ENCODE results near the gene HAX1. TPM values are rescaled to one million over a fixed set of nuclear protein-coding genes. Genes with fewer than 3 reads are reported as not detected.
"Not testable (repeated sequence)": the region's sequence is repeated elsewhere in the genome, so short reads cannot be mapped to it uniquely, and the experiment has no call there.

Gene HAX1
- polyA plus RNA-seq, 3 donors: 79.8 to 96.7 (median 87.2) TPM

GRCh38 chr1:154265586-154265985 is 6.8 kb upstream of the HAX1 start:
- 65 to 96% (median 82%) methylated on average over 4 of the region's 4 CpGs for WGBS, 3 donors
- H3K27ac ChIP-seq (ENCODE audit: low read depth, low read length): no peak overlapping the region

GRCh38 chr1:154270833-154271232 is 1.6 kb upstream of the HAX1 start:
- 85 to 89% (median 86%) methylated on average over 5 of the region's 5 CpGs for WGBS, 3 donors
- no peak overlapping the region for H3K27ac ChIP-seq (ENCODE audit: low read depth, low read length)

GRCh38 chr1:154272999-154273563 is 652 bp downstream of the HAX1 start:
- WGBS, 3 donors: 42 to 46% (median 44%) methylated on average over 13 of the region's 13 CpGs
- peak overlapping the region; percentile 54 for H3K27ac ChIP-seq (ENCODE audit: low read depth, low read length)

GRCh38 chr1:154276797-154277196 is 4.4 kb downstream of the HAX1 start:
- WGBS, 3 donors: 86 to 92% (median 89%) methylated on average over 7 of the region's 7 CpGs
- no peak overlapping the region for H3K27ac ChIP-seq (ENCODE audit: low read depth, low read length)

- H3K27ac ChIP-seq (ENCODE audit: low read depth, low read length): not testable (repeated sequence)
- whole genome bisulfite sequencing, 3 donors: 92 to 94% (median 93%) methylated on average over 15 to 18 of the region's 30 CpGs
These were observed 15.2 kb downstream of the HAX1 start for GRCh38 chr1:154287591-154287990.

GRCh38 chr1:154288661-154289060 is 16.2 kb downstream of the HAX1 start:
- no peak overlapping the region for H3K27ac ChIP-seq (ENCODE audit: low read depth, low read length)
- 64 to 71% (median 67%) methylated on average over 3 of the region's 3 CpGs for WGBS, 3 donors

GRCh38 chr1:154290921-154291320 is 18.5 kb downstream of the HAX1 start:
- no peak overlapping the region for H3K27ac ChIP-seq (ENCODE audit: low read depth, low read length)
- 68 to 93% (median 88%) methylated on average over 1 of the region's 1 CpG for WGBS, 3 donors

GRCh38 chr1:154295408-154296235 is 23.2 kb downstream of the HAX1 start:
- no peak overlapping the region for H3K27ac ChIP-seq (ENCODE audit: low read depth, low read length)
- whole genome bisulfite sequencing, 3 donors: 76 to 85% (median 83%) methylated on average over 8 of the region's 8 CpGs

GRCh38 chr1:154301582-154301981 is 29.2 kb downstream of the HAX1 start:
- whole genome bisulfite sequencing, 3 donors: 70 to 87% (median 70%) methylated on average over 1 of the region's 1 CpG
- no peak overlapping the region for H3K27ac ChIP-seq (ENCODE audit: low read depth, low read length)

- 61 to 89% (median 79%) methylated on average over 9 of the region's 9 CpGs for WGBS, 3 donors
- H3K27ac ChIP-seq (ENCODE audit: low read depth, low read length): no peak overlapping the region
These were observed 32.4 kb downstream of the HAX1 start for GRCh38 chr1:154304664-154305337.

- WGBS, 3 donors: 84 to 87% (median 84%) methylated on average over 3 of the region's 3 CpGs
- no peak overlapping the region for H3K27ac ChIP-seq (ENCODE audit: low read depth, low read length)
These were observed 33.7 kb downstream of the HAX1 start for GRCh38 chr1:154306151-154306550.

GRCh38 chr1:154307670-154308270 is 35.3 kb downstream of the HAX1 start:
- not testable (repeated sequence) for H3K27ac ChIP-seq (ENCODE audit: low read depth, low read length)
- 56 to 59% (median 57%) methylated on average over 4 of the region's 4 CpGs for WGBS, 3 donors

GRCh38 chr1:154309136-154309535 is 36.7 kb downstream of the HAX1 start:
- 82 to 88% (median 84%) methylated on average over 7 of the region's 7 CpGs for WGBS, 3 donors
- not testable (repeated sequence) for H3K27ac ChIP-seq (ENCODE audit: low read depth, low read length)

- 77 to 83% (median 80%) methylated on average over 10 to 13 of the region's 13 CpGs for WGBS, 3 donors
- not testable (repeated sequence) for H3K27ac ChIP-seq (ENCODE audit: low read depth, low read length)
These were observed 40.0 kb downstream of the HAX1 start for GRCh38 chr1:154312229-154313065.

GRCh38 chr1:154313066-154313356 is 40.6 kb downstream of the HAX1 start:
- WGBS, 3 donors: 65 to 86% (median 85%) methylated on average over 9 to 10 of the region's 10 CpGs
- H3K27ac ChIP-seq (ENCODE audit: low read depth, low read length): no peak overlapping the region

- WGBS, 3 donors: 80 to 88% (median 81%) methylated on average over 3 of the region's 3 CpGs
These were observed 41.8 kb downstream of the HAX1 start for GRCh38 chr1:154314226-154314625.

GRCh38 chr1:154316704-154317103 is 44.3 kb downstream of the HAX1 start:
- no peak overlapping the region for H3K27ac ChIP-seq (ENCODE audit: low read depth, low read length)
- WGBS, 3 donors: 52 to 91% (median 90%) methylated on average over 1 of the region's 1 CpG

More at GRCh38 chr1:154314226-154314625, 41.8 kb downstream of the HAX1 start:
- H3K27ac ChIP-seq (ENCODE audit: low read depth, low read length): not testable (repeated sequence)

GRCh38 chr1:154318386-154318785 is 46.0 kb downstream of the HAX1 start:
- no peak overlapping the region for H3K27ac ChIP-seq (ENCODE audit: low read depth, low read length)
- 71 to 84% (median 79%) methylated on average over 4 of the region's 4 CpGs for WGBS, 3 donors
